NCI-H1048 (cell line): ENCODE results near the gene TRPT1.
A peak's percentile ranks its signal among the peaks of the same experiment; 100 is the strongest.

Experiments used
- DNase-seq: peaks from one replicate; lab custom pipeline; 2025; lab: John Stamatoyannopoulos, UW

The TRPT1 gene

GRCh38 chr11:64207256-64208085, 18.5 kb downstream of the TRPT1 start:
- DNase-seq, result no peak

- DNase-seq, result no peak
Measured at GRCh38 chr11:64206457-64207255, 19.3 kb downstream of the TRPT1 start, which contains the start of gene FERMT3. Gene FERMT3, plus strand, starts transcription at chr11:64206721. Its CDS starts 644 bp downstream, at chr11:64207365.

GRCh38 chr11:64204464-64204989, 21.5 kb downstream of the TRPT1 start:
- no peak for DNase-seq

GRCh38 chr11:64204080-64204440, 21.9 kb downstream of the TRPT1 start:
- no peak for DNase-seq

- no peak for DNase-seq
Measured at GRCh38 chr11:64203421-64204079, 22.4 kb downstream of the TRPT1 start.

- DNase-seq, result no peak
Measured at GRCh38 chr11:64202992-64203391, 23.0 kb downstream of the TRPT1 start.

GRCh38 chr11:64201543-64201942, 24.4 kb downstream of the TRPT1 start:
- DNase-seq, result no peak

- DNase-seq, result no peak
Measured at GRCh38 chr11:64198511-64198910, 27.5 kb downstream of the TRPT1 start.

- DNase-seq, result no peak
Measured at GRCh38 chr11:64196626-64197025, 29.4 kb downstream of the TRPT1 start.

- no peak for DNase-seq
Measured at GRCh38 chr11:64192434-64192833, 33.6 kb downstream of the TRPT1 start.

GRCh38 chr11:64186492-64187165, 39.4 kb downstream of the TRPT1 start:
- no peak for DNase-seq

- DNase-seq, result peak; percentile 97
Measured at GRCh38 chr11:64185693-64186491, 40.1 kb downstream of the TRPT1 start, which contains the start of gene STIP1. Gene STIP1, plus strand, starts transcription at chr11:64186171. Its CDS starts 91 bp downstream, at chr11:64186262.

GRCh38 chr11:64185175-64185692, 40.8 kb downstream of the TRPT1 start:
- no peak for DNase-seq

- no peak for DNase-seq
Measured at GRCh38 chr11:64183890-64184289, 42.1 kb downstream of the TRPT1 start.

GRCh38 chr11:64181506-64182411, 44.2 kb downstream of the TRPT1 start:
- DNase-seq, result no peak

GRCh38 chr11:64180891-64181290, 45.1 kb downstream of the TRPT1 start:
- DNase-seq, result no peak

- DNase-seq, result no peak
Measured at GRCh38 chr11:64178951-64179639, 46.9 kb downstream of the TRPT1 start.

- no peak for DNase-seq
Measured at GRCh38 chr11:64178203-64178602, 47.8 kb downstream of the TRPT1 start.

GRCh38 chr11:64176751-64177150, 49.2 kb downstream of the TRPT1 start:
- DNase-seq, result no peak
